Measurements from ENCODE around the gene SNX10.

DNA sequence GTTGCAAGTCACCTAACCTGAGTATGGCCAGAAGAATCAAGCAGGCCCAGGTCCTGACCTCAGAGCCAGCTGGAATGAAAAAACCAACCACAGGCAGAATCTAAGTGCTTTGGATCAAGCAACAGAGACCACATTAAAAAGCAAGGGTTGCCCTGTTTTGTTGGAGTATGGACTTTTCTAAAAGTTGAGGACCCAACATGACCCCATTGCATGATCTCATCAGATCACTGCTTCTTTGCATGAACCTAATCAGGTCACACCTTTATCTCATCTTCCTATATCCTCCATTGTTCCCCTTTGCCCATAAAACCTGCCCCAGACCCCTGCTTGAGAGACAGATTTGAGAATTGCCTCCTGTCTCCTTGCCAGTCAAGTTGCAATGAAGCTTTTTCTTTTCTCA lies 11.6 kb upstream of the SNX10 start:
- TF ChIP-seq, protein P1, sequence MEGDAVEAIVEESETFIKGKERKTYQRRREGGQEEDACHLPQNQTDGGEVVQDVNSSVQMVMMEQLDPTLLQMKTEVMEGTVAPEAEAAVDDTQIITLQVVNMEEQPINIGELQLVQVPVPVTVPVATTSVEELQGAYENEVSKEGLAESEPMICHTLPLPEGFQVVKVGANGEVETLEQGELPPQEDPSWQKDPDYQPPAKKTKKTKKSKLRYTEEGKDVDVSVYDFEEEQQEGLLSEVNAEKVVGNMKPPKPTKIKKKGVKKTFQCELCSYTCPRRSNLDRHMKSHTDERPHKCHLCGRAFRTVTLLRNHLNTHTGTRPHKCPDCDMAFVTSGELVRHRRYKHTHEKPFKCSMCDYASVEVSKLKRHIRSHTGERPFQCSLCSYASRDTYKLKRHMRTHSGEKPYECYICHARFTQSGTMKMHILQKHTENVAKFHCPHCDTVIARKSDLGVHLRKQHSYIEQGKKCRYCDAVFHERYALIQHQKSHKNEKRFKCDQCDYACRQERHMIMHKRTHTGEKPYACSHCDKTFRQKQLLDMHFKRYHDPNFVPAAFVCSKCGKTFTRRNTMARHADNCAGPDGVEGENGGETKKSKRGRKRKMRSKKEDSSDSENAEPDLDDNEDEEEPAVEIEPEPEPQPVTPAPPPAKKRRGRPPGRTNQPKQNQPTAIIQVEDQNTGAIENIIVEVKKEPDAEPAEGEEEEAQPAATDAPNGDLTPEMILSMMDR (IDR thresholded peaks at IDR 0.05) = no peak
- TF ChIP-seq POLR2A (IDR thresholded peaks at IDR 0.05) (no peak), POLR2AphosphoS5 (IDR thresholded peaks at IDR 0.05) (no peak)

Measured in breast epithelium (tissue), 3 donors.